Epidermal melanocyte (primary cell): ENCODE measurements around the gene ART3.

Source experiments
- DNase-seq: peaks from one replicate; pipeline ENCODE4 v3.0.0; 2011; ENCODE audit warnings: low spot score; ENCODE audit not compliant: insufficient read length

The ART3 gene

DNA sequence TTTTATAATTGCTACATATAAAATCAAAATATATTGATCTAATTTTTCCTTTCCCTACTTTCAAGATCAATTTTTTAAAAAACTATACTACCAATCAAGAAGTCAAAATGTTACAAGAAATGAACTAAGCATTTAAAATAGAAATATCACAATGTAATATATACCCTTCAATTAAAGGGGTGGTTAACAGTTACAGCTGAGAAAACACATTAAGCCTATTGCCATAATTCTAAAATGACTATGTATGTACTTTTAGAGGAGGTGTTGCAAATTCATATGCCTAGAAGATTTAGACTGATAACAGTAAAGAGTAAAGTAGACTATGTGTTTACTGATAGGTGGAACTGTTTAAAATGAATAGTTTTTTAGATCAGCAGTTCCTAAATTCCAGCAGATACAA lies 70.0 kb downstream of the ART3 start:
- no peak for DNase-seq

DNA sequence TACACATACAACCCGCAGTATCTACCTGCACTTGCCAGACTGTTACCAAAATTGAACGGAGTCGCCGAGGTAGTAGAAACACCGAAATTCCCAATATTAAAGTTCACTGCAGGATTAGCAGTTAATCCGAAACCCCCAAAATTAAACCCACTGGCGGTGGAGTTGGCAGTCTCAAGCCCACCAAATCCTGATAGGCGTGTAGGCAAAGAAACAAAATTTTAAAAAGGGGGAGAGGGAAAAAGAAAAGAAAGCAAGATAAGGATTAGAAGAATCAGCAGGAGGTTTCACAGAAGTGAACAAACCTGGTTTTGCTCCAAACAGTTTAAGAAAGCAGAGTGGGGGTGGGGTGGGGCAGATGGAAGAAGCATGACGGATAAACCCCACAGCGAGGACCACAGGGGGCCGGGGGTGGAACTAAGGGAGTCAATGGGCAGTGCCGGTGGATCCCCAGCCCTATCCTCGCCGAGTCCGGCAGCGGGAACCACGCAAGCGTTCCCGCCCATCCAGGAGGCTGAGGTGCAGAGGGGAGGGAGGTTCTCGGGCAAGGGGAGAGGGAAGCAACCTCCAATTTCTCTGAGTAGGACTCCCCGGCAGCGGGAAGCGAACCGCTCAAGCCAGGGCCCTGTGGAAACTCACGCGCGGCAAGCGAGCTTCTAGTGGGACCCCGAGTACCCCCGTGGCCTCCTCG lies 73.1 kb downstream of the ART3 start:
- DNase-seq, result peak; percentile 29

DNA sequence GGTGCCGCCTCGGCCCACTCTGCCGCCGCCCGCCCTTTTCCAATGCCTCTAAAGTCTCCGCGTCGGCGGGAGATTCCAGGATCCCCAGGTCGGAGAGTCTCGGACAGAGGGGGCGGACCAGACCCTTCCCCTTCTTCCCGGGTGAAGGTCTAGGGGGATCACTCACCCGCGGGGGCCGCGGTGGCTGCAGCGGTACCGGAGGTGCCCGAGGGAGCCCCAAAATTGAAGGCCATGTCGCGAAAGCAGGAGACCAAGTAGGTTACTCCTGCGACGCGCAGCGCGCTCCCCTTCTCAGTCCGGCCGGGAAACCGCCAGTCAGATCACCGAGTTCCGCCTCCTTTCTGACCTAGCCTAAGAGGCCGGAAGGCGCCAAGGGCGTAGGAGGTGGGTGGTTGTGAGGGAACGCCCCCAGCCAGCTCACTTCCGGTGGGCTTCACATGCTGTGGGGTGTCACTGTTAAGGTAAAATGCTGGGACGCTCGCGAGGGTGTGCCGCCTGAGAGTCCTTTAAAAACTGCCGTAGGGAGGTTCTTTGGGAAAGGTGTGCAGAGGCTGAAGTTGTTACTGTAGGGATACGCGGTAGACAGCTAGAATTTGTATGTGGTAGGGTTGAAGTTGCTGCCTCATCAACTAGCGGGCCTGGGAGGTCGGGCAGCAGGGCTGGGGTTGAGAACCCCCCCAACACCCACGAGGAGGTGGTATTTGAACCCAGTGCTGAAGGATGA lies 73.8 kb downstream of the ART3 start, which contains the start of gene NUP54:
Gene NUP54 (minus strand): TSS at position 256 of the 724 bp plus-strand sequence. CDS start 23 bp downstream, at position 233.
- DNase-seq, result peak; percentile 79

DNA sequence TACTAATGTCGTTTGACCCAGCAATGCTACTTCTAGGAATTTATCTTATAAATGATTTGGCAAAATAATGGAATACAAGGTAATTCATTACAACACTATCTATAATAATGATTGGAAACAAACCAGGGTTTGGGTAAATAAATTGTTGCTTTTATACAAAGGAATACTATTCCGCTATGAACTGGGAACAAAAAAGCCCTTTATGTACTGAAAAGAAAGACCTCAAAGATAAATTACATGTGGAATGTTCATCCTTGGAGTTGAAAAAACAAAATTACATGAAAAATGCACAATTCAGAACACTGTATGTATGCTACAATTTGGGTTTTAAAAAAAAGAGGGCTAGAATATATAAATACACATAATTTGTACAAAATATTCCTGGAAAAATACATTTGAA lies 78.8 kb downstream of the ART3 start:
- no peak for DNase-seq

DNA sequence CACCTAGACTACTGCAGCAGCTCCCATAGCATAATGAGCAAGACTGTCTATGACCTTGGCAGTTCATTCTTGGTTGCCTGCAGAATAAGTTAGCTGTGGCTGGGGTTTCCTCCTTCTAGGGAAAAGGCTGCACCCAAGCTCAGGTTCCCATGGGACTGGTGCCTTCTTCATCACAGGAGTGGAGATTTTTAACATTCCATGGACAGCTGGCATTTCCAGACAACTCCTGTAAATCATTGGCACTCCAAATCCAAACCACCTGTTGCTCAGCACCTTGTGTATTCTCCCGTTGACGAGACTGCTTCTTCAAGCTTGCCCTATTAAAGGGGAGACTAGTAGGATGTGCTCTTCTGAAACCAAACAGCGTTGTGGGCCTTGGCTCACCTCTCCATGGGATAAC lies 81.5 kb downstream of the ART3 start:
- no peak for DNase-seq

DNA sequence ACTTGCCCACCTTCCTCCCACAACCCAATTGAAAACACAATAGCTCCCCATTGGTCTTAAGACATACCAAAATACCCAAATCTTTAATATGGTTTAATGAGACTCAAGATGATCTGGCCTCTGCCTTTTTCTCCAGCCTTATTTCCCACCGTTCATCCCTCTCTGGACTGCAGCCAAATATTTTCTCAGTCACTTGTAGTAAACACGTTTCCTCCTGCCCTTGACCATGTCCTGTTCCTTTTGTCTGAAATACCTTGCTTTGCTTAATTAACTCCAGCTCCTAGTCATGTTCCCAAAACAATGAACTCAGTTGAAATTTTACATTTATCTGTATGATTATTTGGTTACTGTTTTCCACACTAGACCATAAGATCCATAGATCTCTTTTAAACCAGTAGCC lies 82.1 kb downstream of the ART3 start:
- no peak for DNase-seq

DNA sequence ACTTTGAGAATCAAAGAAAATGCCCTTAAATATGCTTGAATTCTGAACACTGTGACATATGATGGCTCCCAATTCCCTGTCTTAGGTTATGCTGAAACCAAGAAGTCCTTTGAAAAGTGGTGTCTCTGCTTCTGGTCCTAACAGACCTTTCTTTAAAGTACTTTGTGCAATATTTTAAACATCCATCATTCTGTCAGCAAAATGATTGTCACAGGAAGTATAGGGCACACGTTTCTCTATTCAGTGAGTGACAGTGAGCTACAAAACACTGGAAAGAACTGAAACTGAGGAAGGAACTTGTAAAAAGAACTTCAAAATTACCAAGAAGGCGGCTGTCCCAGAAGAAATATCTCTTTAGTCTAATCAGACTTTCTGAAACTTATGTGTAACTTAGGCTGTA lies 85.8 kb downstream of the ART3 start:
- no peak for DNase-seq
